HG03571 (cell line): ENCODE results near the gene DRC7.
A peak's percentile ranks its signal among the peaks of the same experiment; 100 is the strongest.
"Not testable (repeated sequence)": the region's sequence is repeated elsewhere in the genome, so short reads cannot be mapped to it uniquely, and the experiment has no call there.

ENCODE experiments used
- ATAC-seq: cut with Tn5 transposase; IDR thresholded peaks from one replicate; pipeline ENCODE4 v1.9.1; 2021; ENCODE audit not compliant: unreplicated experiment

The DRC7 gene

GRCh38 chr16:57732714-57733113, 38.1 kb downstream of the DRC7 start:
- ATAC-seq, result no peak

- ATAC-seq, result no peak
Measured at GRCh38 chr16:57734308-57734924, 39.8 kb downstream of the DRC7 start.

GRCh38 chr16:57734925-57735754, 40.5 kb downstream of the DRC7 start:
- peak; percentile 80 for ATAC-seq

GRCh38 chr16:57735755-57736418, 41.3 kb downstream of the DRC7 start, which contains the start of gene KATNB1:
KATNB1 (plus strand) TSS chr16:57735770; CDS start chr16:57737244, 1,474 bp downstream.
- ATAC-seq, result no peak

- no peak for ATAC-seq
Measured at GRCh38 chr16:57736419-57737351, 42.1 kb downstream of the DRC7 start.

- no peak for ATAC-seq
Measured at GRCh38 chr16:57738844-57739243, 44.2 kb downstream of the DRC7 start.

- no peak for ATAC-seq
Measured at GRCh38 chr16:57739756-57740422, 45.3 kb downstream of the DRC7 start.

- no peak for ATAC-seq
Measured at GRCh38 chr16:57740423-57741071, 45.9 kb downstream of the DRC7 start.

GRCh38 chr16:57741660-57742191, 47.1 kb downstream of the DRC7 start:
- ATAC-seq, result no peak

GRCh38 chr16:57742543-57742942, 47.9 kb downstream of the DRC7 start:
- no peak for ATAC-seq

- ATAC-seq, result no peak
Measured at GRCh38 chr16:57743458-57743857, 48.9 kb downstream of the DRC7 start.

GRCh38 chr16:57743886-57744641, 49.5 kb downstream of the DRC7 start:
- ATAC-seq, result no peak

GRCh38 chr16:57744642-57744903, 50.0 kb downstream of the DRC7 start:
- no peak for ATAC-seq

- ATAC-seq, result no peak
Measured at GRCh38 chr16:57745768-57746167, 51.2 kb downstream of the DRC7 start.

GRCh38 chr16:57746316-57746715, 51.7 kb downstream of the DRC7 start:
- ATAC-seq, result not testable (repeated sequence)

GRCh38 chr16:57747091-57747490, 52.5 kb downstream of the DRC7 start:
- no peak for ATAC-seq

- no peak for ATAC-seq
Measured at GRCh38 chr16:57747496-57747895, 52.9 kb downstream of the DRC7 start.

GRCh38 chr16:57747996-57748395, 53.4 kb downstream of the DRC7 start:
- no peak for ATAC-seq

GRCh38 chr16:57748596-57748995, 54.0 kb downstream of the DRC7 start:
- no peak for ATAC-seq
